Pericardium fibroblast (primary cell): Measurements from ENCODE around the gene FAM240A. TPM values are rescaled to one million over a fixed set of nuclear protein-coding genes. Genes with fewer than 3 reads are reported as not detected.

ENCODE experiments used
- total RNA-seq: library from RNA; depleted of rRNA; stranded (reverse); fragments of >200 nt; gene quantifications from 2 replicates; pipeline ENCODE4 v1.2.3, GENCODE V29; 2015

FAM240A gene
- total RNA-seq, result not detected in 2 replicates

GRCh38 chr3:46612324-46612723, at the start of gene FAM240A:
TSS of gene FAM240A (plus strand) at chr3:46612525. CDS start at chr3:46612684, 159 bp downstream.

GRCh38 chr3:46566040-46566641, 46.2 kb upstream of the FAM240A start, which contains the start of gene LRRC2:
TSS of gene LRRC2 (minus strand) at chr3:46566302. CDS start at chr3:46551591, 14,711 bp downstream.

Other genes starting within 250 kb of the FAM240A start
- gene CCR5, start 241.6 kb upstream of the FAM240A start, total RNA-seq, result not detected in 2 replicates
- not detected in 2 replicates for gene CCRL2, start 205.3 kb upstream of the FAM240A start, total RNA-seq
- not detected in 2 replicates for gene LTF, start 147.6 kb upstream of the FAM240A start, total RNA-seq
- not detected in 2 replicates for gene RTP3, start 114.5 kb upstream of the FAM240A start, total RNA-seq
- gene LRRC2, start 46.2 kb upstream of the FAM240A start, total RNA-seq, result 0.09 and 0.12 TPM in 2 replicates
- gene ALS2CL, start 81.2 kb downstream of the FAM240A start, total RNA-seq, result 0.35 and 1.4 TPM in 2 replicates
- not detected in 2 replicates for gene TMIE, start 88.9 kb downstream of the FAM240A start, total RNA-seq
- gene PRSS50, start 105.3 kb downstream of the FAM240A start, total RNA-seq, result not detected in 2 replicates